Retina (tissue), 1 donor: ENCODE data around the gene FFAR2.
"Not testable (repeated sequence)": the region's sequence is repeated elsewhere in the genome, so short reads cannot be mapped to it uniquely, and the experiment has no call there.

Experiments used
- DNase-seq: peaks from one replicate; pipeline ENCODE4 v3.0.0-alpha.2; 2016

Gene FFAR2

DNA sequence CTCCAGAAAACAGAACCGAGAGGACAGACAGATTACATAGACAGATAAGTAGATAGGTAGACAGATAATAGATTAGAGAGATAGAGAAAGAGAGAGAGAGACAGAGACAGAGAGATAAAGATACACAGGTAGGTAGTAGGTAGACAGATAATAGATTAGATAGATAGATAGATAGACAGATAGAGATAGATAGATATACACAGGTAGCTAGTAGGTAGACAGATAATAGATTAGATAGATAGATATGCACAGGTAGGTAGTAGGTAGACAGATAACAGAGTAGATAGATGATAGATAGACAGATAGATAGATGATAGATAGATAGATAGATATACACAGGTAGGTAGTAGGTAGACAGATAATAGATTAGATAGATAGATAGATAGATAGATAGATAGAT lies 10.1 kb downstream of the FFAR2 start:
- DNase-seq, result no peak

- no peak for DNase-seq
Measured at GRCh38 chr19:35458731-35459391, 10.8 kb downstream of the FFAR2 start.

- peak; percentile 9 for DNase-seq
Measured at GRCh38 chr19:35459414-35460082, 11.5 kb downstream of the FFAR2 start.

GRCh38 chr19:35460608-35461007 lies 12.6 kb downstream of the FFAR2 start:
- DNase-seq, result no peak

DNA sequence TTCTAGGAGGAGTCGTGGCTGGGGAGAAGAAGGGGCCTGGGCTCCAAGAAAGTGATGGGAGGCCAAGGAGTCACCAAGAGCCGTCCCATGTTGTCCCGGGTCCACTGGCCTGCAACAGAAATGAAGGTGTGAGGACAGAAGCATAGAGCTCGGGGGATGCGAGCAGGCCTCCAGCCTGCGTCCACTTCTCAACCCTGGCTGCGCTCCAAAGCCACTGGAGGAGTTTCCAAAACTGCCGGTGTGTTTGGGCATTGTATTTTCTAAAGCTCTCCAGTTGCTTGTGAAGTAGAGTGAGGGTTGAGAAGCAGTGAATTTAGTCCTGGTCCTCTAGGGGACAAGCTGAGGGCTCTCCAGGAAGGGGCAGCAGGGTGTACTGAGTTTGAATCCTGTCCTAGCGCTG lies 13.0 kb downstream of the FFAR2 start:
- DNase-seq, result no peak

GRCh38 chr19:35461788-35462187 lies 13.7 kb downstream of the FFAR2 start:
- not testable (repeated sequence) for DNase-seq

- no peak for DNase-seq
Measured at GRCh38 chr19:35462476-35462953, 14.5 kb downstream of the FFAR2 start.

- not testable (repeated sequence) for DNase-seq
Measured at GRCh38 chr19:35462956-35463355, 14.9 kb downstream of the FFAR2 start.

DNA sequence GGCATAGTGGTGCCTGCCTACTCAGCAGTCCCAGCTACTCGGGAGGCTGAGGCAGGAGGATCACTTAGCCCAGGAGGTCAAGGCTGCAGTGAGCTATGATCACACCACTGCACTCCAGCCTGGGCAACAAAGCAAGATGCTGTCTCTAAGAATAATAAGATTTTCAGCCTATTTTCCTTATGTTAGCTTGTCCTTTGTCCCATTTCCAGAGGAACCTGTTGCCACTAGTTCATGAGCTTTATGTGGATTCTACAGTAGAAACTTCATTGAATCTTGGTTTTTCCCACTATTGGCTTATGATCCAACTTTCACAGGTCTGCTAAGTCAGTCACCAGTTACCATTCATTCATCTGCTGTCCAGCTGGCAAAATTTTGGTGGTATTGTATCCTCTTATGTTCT lies 18.2 kb downstream of the FFAR2 start:
- DNase-seq, result no peak

GRCh38 chr19:35468637-35469036 lies 20.6 kb downstream of the FFAR2 start:
- DNase-seq, result peak; percentile 21

GRCh38 chr19:35470128-35470527 lies 22.1 kb downstream of the FFAR2 start:
- no peak for DNase-seq

DNA sequence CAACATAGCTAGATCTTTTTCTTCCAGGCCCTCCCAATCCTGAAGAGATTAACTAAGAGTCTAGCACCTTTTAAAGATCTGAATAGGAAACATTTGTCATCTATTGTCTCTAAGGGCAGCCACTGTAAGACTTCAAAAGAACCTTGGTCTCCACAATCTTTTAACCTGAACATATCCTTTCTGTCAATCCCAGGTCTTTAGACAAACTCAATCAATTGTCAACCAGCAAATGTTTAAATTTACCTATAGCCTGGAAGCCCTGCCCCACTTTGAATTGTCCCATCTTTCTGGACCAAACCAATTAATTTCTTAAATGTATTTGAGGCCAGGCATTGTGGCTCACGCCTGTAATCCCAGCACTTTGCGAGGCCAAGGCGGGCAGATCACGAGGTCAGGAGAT lies 23.0 kb downstream of the FFAR2 start:
- not testable (repeated sequence) for DNase-seq

DNA sequence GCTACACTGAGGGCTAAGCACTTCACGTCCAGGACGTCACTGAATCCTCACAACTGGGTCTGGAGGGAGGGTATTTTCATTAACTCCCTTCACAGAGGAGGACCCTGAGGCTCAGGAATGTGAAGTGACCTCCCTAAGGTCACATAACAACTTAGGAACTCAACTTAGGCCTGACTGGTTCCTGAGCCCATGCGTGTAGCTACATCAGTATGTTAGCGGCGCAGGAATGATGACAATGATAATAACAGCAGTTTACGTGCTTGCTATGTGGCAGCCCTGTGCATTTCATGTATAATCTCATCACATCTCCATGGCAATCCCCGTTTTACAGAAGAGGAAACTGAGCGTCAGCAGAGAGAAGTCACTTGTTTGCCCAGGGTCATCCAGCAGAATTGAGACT lies 23.9 kb downstream of the FFAR2 start:
- DNase-seq, result no peak

- no peak for DNase-seq
Measured at GRCh38 chr19:35474104-35474503, 26.0 kb downstream of the FFAR2 start.

- not testable (repeated sequence) for DNase-seq
Measured at GRCh38 chr19:35474594-35474993, 26.5 kb downstream of the FFAR2 start.

- DNase-seq, result no peak
Measured at GRCh38 chr19:35476149-35476548, 28.1 kb downstream of the FFAR2 start.

GRCh38 chr19:35478794-35479677 lies 31.0 kb downstream of the FFAR2 start:
- DNase-seq, result no peak

GRCh38 chr19:35483089-35483488 lies 35.0 kb downstream of the FFAR2 start:
- DNase-seq, result no peak

DNA sequence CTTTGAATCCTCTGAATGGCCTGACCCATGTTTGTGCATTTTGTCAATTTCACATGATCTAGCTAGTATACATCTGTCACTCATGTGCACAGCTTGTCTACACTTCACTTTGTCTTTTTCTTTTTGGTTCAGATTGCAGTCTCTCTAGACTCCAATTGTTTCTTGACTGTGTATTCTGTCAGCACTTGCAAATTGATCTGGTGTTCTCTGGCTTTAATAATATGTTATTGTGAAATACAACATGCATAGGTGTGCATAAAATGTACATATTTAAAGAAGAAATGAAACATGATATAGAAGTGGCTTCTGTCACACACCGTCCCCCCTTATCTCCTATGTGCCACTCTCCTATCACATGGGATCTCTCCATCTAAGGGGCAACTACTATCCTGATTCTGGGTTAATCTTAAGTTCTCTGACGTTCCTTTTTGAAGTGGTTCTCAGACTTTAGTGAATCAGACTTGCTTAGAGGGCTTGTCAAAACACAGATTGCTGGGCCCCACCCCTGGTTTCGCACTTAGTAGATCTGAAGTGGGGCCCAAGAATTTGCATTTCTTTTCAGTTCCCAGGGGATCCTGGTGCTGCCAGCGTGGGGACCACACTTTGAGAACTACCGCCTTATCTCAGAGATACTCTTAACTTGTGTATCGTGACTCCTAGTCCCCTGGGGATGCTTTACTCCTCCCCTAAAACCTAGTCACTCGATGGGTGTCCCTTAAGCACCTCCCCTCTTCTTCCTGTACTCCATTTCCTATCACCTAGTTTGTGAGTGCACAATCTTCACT lies 36.4 kb downstream of the FFAR2 start:
- DNase-seq, result no peak

- DNase-seq, result no peak
Measured at GRCh38 chr19:35486268-35486708, 38.2 kb downstream of the FFAR2 start.

DNA sequence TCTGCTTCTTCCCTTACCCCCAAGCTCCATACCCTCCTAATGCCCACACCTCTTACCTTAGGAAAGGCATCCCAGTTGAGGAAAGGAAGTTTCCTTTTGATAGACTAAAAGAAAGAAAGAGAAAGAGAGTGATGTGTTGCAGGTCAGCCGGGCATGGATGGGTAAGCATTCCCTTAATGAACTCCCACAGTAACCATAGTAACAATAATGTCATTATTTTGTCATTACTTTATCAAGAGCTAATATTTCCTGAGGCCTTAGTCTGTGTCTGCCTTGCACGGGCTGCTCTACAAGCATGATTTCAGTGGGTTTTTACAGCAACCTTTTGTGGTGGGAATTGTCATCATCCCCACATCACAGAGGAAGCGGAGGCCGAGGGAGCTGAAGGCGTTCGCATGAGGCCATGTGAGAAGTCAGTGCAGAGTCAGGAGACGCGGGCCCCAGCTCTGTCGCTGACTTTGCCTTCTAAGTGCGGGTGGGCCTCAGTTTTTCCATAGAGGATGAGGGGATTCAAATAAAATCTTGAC lies 39.7 kb downstream of the FFAR2 start:
- no peak for DNase-seq

DNA sequence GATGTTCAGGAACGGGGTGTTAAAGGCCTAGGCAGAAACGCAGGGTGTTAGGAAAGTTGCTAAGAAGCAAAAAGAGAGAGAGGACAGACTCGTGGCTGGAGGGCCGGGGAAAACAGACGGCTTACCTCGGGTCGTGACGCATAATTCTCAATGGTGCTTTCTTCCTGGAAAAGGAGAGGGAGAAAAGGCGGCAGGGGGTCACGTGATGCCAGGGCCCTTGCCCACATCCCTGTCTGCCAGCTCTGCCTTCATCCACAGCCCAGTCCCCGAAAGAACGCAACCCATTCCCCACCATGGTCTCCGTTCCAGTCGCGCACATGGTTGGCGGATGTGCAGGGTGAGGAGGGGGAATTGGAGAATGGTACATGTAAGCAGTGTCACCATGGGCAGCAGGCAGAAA lies 40.6 kb downstream of the FFAR2 start:
- no peak for DNase-seq
